Omental fat pad (tissue), 4 donors: Measurements from ENCODE around the gene NPB. TPM values are rescaled to one million over a fixed set of nuclear protein-coding genes. Genes with fewer than 3 reads are reported as not detected.
A peak's percentile ranks its signal among the peaks of the same experiment; 100 is the strongest.

Experiments used
- ATAC-seq: fragments of 150-250 bp; one replicate; pipeline ENCODE4 v1.9.1; 2016; ENCODE audit warnings: mild to moderate bottlenecking, moderate library complexity; ENCODE audit not compliant: low FRiP score
- DNase-seq: peaks from one replicate; pipeline ENCODE4 v3.0.0-alpha.2; 2019; ENCODE audit warnings: low spot score
- total RNA-seq, 4 donors: library from RNA; depleted of rRNA; stranded (reverse); fragments of >200 nt; gene quantifications; one replicate each; pipeline ENCODE4 v1.1.0, GENCODE V29; 2016
- TF ChIP-seq, protein P1 (sequence below), 3 donors: fragments of 450-650 bp; IDR thresholded peaks; one replicate each; pipeline ENCODE4 v1.5.1; 2016 to 2017; ENCODE audit warnings: antibody characterized with exemption in 3 of 3, mild to moderate bottlenecking in 3 of 3, moderate library complexity in 2 of 3

NPB gene
- total RNA-seq, 4 donors from 2014 or later, result 1.4 TPM; not detected in 3

GRCh38 chr17:81867170-81867990 lies 34.7 kb upstream of the NPB start:
- no peak for ATAC-seq
- TF ChIP-seq, protein P1, sequence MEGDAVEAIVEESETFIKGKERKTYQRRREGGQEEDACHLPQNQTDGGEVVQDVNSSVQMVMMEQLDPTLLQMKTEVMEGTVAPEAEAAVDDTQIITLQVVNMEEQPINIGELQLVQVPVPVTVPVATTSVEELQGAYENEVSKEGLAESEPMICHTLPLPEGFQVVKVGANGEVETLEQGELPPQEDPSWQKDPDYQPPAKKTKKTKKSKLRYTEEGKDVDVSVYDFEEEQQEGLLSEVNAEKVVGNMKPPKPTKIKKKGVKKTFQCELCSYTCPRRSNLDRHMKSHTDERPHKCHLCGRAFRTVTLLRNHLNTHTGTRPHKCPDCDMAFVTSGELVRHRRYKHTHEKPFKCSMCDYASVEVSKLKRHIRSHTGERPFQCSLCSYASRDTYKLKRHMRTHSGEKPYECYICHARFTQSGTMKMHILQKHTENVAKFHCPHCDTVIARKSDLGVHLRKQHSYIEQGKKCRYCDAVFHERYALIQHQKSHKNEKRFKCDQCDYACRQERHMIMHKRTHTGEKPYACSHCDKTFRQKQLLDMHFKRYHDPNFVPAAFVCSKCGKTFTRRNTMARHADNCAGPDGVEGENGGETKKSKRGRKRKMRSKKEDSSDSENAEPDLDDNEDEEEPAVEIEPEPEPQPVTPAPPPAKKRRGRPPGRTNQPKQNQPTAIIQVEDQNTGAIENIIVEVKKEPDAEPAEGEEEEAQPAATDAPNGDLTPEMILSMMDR (IDR thresholded peaks at IDR 0.05), result no peak
- DNase-seq, result no peak

GRCh38 chr17:81867991-81868673 lies 33.9 kb upstream of the NPB start:
- DNase-seq (no peak), ATAC-seq (no peak)
- TF ChIP-seq, protein P1 (IDR thresholded peaks at IDR 0.05), result no peak

DNA sequence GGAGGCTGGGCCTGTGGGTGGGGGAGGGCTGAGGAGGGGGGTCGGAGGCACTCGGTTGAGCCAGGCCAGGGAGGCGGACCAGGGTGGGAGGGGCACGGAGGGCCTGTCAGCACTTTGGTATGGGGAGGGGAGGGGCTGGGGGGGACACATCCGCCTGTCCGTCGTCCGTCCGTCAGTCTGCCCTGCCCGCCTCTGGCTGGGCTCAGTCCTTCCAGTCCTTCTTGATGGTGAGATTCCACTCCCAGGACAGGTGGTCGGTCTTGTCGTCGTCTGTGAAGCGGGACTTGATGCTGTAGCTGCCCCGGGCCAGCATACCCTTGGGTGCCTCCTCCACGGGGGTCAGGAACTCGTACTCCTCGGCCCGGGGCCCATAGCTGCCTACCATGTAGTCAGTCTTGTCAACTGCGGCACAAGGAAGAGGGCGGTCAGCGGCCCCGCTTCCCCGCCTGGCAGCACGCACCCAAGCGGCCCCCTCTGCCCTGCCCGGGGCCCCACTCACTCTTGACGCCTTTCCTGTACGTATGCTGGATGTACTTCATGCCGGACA lies 33.3 kb upstream of the NPB start:
- ATAC-seq, result peak; percentile 15
- TF ChIP-seq, protein P1 (IDR thresholded peaks at IDR 0.05), result no peak
- DNase-seq, result no peak

DNA sequence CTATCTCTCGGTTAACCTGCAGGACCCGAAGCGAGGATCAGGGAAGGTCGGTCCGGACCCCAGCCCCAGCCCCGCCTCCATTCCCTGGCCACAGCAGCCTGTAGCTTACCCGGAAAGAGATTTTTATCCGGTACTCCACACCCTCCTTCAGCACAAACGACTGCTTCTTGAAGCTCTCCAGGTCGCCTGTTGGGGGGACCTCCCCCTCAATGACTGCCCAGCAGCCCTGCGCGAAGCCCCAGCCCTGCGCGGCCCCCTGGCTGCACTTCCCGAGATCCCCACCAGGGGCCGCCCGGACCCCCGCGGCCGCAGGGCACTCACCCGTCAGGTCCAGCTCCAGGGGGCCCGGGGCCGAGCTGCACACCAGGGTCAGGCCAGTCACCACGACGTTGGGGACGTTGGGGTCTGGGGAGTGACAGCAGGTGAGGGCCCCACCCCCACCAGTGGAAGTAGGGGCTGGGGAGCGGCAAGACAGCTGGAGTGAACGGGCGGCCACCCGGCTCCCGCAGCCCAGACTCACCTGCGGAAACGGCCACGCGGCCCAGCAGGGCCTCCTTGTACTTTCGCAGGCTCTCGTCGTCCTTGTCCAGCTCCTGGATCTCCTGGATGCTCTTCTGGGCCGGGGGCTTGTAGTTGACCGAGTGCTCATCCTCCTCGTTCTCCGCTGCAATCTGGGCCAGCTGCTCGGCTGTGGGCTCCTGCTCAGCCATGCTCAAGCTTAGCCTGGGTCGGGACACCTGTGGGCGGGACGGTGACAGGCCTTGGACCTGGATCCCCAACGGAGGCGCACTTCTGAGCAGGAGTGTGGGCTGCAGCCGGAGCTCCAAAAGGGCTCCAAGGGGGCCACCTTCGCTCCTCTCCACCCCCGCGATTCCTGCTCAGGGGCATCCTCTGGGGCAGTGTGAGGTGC lies 32.6 kb upstream of the NPB start:
- TF ChIP-seq, protein P1 (IDR thresholded peaks at IDR 0.05), result peak in 2 of 3 donors; percentile 66 to 88
- DNase-seq, result no peak
- no peak for ATAC-seq

DNA sequence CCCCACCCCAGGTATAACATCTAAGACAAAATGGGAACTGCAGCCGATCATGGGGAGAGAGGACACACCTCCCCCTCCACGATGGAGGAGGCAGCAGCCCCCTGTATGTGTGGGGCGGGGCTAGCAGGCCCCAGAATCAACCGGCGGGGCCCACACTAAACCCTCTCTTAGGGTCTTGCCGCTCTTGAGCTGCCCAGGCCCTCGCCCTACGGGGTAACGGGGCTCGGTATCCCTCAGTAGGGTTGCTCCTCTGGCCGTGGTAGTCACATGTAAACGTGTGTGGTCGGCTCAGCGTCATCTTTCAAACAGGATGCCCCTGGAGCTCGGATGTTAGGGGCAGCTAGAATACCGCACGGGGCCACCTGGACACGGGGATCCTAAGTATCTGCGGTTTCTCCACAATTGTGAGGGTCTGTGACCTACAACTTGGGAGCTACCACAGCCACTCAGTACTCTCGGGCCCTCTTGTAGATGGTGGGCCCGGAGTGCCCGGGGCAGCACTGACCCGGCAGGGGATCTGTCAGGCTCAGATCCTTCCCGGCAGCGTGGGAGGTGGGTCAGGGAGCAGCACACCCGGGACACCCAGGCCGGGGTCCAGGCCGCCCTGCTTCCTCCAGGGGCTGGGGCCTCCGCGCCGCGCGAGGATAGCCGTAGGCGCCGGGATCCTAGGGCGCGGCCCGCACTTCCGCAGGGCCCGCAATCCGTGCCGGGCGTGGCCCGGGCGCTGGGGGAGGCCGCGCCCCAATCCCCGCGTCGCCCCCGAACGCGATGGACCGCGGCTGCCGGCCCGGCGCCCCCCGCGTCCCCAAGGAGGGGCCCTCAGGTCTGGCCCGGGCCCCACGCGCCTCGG lies 31.7 kb upstream of the NPB start:
- TF ChIP-seq, protein P1 (IDR thresholded peaks at IDR 0.05), result no peak
- ATAC-seq (no peak), DNase-seq (peak; percentile 42)

DNA sequence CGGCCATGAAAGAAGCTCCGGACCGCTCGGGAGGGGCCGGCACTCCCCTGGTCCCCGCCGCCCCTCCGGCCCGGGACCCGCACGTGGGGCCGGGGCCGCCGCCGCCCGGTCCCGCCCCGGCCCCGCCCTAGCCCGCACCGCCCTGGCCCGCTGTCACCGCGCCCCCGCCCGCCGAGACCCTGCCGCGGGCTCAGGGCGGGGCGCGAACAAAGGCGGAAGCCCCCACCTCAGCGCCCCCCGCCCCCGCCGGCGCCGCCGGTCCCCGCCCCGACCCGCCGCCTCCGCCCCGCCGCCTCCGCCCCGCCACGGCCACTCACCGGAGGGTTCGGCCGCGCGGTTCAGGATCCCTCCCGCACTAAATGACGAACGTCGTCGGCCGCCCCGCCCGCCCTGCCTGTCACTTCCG lies 31.1 kb upstream of the NPB start, which contains the start of gene ARHGDIA:
ARHGDIA (minus strand) TSS at position 357 of the 406 bp plus-strand sequence. CDS start 1,407 bp downstream, outside the sequence.
- peak; percentile 53 for ATAC-seq
- no peak for DNase-seq
- TF ChIP-seq, protein P1 (IDR thresholded peaks at IDR 0.05), result no peak
